Thymus (tissue), 11 donors: ENCODE measurements around the gene CFAP299. TPM values are rescaled to one million over a fixed set of nuclear protein-coding genes. Genes with fewer than 3 reads are reported as not detected.

Source experiments
- DNase-seq, 9 donors: peaks; one replicate each; pipeline ENCODE4 v3.0.0-alpha.2; 2013; ENCODE audit warnings: low spot score in 9 of 9, low read depth in 6 of 9, missing footprints in 1 of 9
- H3K27ac ChIP-seq, 2 donors: one replicate each; pipeline ENCODE4 v1.5.1; 2013; ENCODE audit warnings: control low read depth in 1 of 2, low read depth in 1 of 2, low read length in 1 of 2, mild to moderate bottlenecking in 1 of 2, moderate library complexity in 1 of 2
- H3K27me3 ChIP-seq, 2 donors: one replicate each; pipeline ENCODE4 v1.5.1; 2013; ENCODE audit warnings: low read length in 1 of 2; ENCODE audit not compliant: control insufficient read depth in 2 of 2, insufficient read depth in 1 of 2
- H3K36me3 ChIP-seq, 2 donors: one replicate each; pipeline ENCODE4 v1.5.1; 2013; ENCODE audit warnings: low read length in 1 of 2, mild to moderate bottlenecking in 1 of 2, moderate library complexity in 1 of 2; ENCODE audit not compliant: control insufficient read depth in 2 of 2, insufficient read depth in 2 of 2
- H3K4me1 ChIP-seq, 2 donors: one replicate each; pipeline ENCODE4 v1.5.1; 2013; ENCODE audit warnings: low read length in 2 of 2; ENCODE audit not compliant: control insufficient read depth in 2 of 2, insufficient read depth in 2 of 2
- H3K4me3 ChIP-seq, 2 donors: one replicate each; pipeline ENCODE4 v1.5.1; 2013; ENCODE audit warnings: low read length in 2 of 2, control low read depth in 1 of 2, mild to moderate bottlenecking in 1 of 2
- H3K9me3 ChIP-seq, 2 donors: one replicate each; pipeline ENCODE4 v1.5.1; 2013; ENCODE audit warnings: low read length in 1 of 2, mild to moderate bottlenecking in 1 of 2; ENCODE audit not compliant: control insufficient read depth in 2 of 2, insufficient read depth in 1 of 2
- WGBS: extraction: QIAGEN DNeasy Blood & Tissue Kit; methylation state at CpG from one replicate; pipeline ENCODE4 v1.1.7; 2013; 5-methylcytosine and 5-hydroxymethylcytosine counted together
- polyA plus RNA-seq: library from polyadenylated mRNA; stranded (reverse); fragments of 200-250 nt; gene quantifications from one replicate; pipeline ENCODE4 v1.2.3, GENCODE V29; 2013
- total RNA-seq: library from RNA; stranded (reverse); fragments of 120-200 nt; gene quantifications from one replicate; pipeline ENCODE4 v1.2.4, GENCODE V29; 2013
- donor health status: healthy.

Gene CFAP299
- total and polyA plus RNA-seq, 2 donors = 0.18 to 1.0 TPM

DNA sequence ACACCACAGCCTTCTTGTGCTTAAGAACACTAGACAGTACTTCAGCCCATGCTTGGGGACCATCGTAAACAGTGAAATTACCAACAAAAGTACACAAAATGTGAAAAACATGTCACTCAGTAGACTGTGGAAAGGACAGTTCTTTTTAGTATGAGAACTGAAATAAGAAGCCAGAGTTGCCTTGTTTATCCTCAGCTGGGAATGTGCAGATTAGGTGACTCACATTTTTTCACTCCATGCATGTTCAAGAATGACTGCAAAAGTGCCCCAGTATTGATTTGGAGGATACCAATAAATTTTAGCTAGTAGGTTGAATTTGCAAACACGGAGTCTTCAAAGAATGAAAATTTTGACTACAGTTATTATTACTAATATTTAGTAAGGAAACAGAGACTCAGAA is 671.9 kb downstream of the CFAP299 start:
- no peaks in the 10 kb centered on the region for H3K36me3 ChIP-seq
- H3K4me1 ChIP-seq = no peaks in the 10 kb centered on the region
- DNase-seq = no peak
- H3K4me3 ChIP-seq = no peak overlapping the region
- 95% methylated on average over 2 of the region's 2 CpGs for WGBS
- no peak overlapping the region for H3K27ac ChIP-seq
- no peaks in the 10 kb centered on the region for H3K9me3 ChIP-seq
- H3K27me3 ChIP-seq = no peaks in the 10 kb centered on the region

Other genes with a start within 250 kb of the CFAP299 start
- 1.3 TPM for gene PRDM8, start 138.2 kb upstream of the CFAP299 start, total RNA-seq
- gene PRDM8, start 138.2 kb upstream of the CFAP299 start, polyA plus RNA-seq = 1.5 TPM
- under 0.01 TPM for gene FGF5, start 69.1 kb upstream of the CFAP299 start, total RNA-seq
- 0.02 TPM for gene FGF5, start 69.1 kb upstream of the CFAP299 start, polyA plus RNA-seq